GM21528 (cell line): ENCODE results near the gene ITPR3.

Experiments used
- ATAC-seq: cut with Tn5 transposase; IDR thresholded peaks from one replicate; pipeline ENCODE4 v1.9.1; 2021; ENCODE audit warnings: mild to moderate bottlenecking, moderate library complexity; ENCODE audit not compliant: unreplicated experiment, low FRiP score

Gene ITPR3

DNA sequence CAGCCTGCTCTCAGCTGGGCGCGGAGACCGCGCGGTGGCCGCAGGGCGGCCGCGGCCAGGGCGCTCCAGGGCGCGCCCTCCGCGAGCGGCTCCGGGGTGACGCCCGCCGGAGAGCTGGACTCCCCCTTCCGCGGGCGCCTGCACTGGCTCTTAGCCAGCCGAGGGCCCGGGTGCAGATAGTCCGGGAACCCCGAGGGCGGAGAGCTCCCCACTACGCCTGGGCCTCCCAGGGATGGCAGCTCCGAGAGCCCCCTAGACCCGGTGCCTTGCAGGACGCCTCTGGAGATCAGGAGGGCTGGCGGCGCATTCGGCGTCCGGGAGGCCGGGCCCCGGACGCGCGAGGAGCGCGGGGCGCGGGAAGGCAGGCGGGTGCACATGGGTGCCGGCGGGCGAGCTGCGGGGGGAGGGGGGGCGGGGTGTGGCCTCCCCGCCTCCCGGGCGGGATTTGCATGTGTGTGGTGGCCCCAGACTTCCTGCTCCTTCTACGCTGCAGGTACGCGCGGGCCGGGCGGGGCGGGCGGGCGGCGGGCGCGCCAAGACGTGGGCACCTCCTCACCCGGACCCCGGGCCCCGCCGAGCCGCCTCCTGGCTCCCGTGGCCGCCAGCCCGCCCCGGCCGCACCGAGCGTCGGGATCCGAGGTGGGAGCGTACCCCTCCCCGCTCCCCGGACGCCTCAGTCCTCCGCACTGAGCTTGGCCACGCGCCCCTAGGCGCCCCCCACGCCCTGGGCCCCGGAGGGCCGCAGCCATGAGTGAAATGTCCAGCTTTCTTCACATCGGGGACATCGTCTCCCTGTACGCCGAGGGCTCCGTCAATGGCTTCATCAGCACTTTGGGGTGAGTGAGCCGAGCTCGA lies at the start of gene ITPR3:
TSS of gene ITPR3 (plus strand) at position 467 of the 855 bp plus-strand sequence. CDS start at position 748, 281 bp downstream.
- peak; percentile 60 for ATAC-seq

GRCh38 chr6:33571637-33572316 lies 49.3 kb upstream of the ITPR3 start:
- no peak for ATAC-seq

DNA sequence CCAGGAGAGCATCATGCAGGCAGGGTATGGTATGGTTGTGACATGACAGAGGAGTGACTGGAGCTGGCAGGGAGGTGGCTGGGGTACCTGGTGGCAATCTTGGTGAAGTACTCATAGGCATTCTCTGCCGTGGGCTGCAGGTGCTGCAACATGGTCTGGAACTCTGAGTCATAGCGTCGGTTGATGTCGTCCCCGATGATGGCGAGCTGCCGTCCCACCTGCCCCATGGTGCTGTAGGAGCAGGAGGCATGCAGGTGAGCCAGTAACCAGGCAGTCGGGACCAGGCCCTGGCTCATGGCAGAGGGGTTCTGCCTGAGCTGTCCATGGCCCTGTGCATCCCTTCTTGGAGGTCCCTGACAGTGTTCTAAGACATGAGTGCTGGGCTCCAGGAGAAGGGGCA lies 45.9 kb upstream of the ITPR3 start:
- no peak for ATAC-seq

- ATAC-seq: no peak
Measured at GRCh38 chr6:33576668-33577067, 44.5 kb upstream of the ITPR3 start.

DNA sequence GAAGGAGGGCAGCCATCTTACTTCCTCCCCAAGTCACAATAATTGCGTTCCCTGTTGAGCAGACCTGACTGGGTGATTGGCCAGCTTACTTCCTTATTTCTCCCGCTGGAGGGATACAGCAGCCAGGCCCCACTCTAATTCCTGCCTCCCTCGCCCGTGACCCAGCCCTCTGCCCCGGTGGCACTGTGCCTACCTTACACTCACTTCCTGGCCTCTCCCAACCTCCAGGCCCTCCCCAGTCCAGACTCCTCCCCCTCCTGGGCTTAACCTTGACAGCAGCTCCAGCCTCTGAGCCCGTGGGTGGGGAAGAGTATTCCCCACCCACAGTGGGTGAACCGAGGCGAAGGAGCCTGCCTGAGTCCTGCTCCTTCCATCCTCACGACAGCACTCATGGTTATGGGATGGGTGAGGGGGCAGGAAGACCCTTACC lies 44.0 kb upstream of the ITPR3 start:
- ATAC-seq: no peak

GRCh38 chr6:33577718-33578117 lies 43.4 kb upstream of the ITPR3 start:
- no peak for ATAC-seq

DNA sequence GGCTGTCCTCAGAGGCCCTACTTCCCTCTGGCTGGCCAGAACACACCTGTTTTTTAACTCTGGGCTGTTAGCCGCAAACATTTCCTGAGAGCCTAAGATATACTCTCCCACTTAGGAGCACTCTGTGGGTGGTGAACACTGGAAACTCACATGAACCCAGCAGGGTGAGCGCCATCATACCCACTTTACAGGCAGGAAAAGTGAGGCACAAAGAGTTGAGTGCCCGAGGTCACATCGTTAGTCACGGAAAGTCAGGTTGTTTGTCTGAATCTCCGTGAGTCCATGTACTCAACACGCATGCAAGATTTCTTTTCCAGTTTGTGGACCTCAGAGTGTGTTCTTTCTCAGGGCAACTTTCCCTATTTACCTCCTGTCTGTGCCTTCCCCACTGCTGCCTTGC lies 43.0 kb upstream of the ITPR3 start:
- ATAC-seq: no peak

DNA sequence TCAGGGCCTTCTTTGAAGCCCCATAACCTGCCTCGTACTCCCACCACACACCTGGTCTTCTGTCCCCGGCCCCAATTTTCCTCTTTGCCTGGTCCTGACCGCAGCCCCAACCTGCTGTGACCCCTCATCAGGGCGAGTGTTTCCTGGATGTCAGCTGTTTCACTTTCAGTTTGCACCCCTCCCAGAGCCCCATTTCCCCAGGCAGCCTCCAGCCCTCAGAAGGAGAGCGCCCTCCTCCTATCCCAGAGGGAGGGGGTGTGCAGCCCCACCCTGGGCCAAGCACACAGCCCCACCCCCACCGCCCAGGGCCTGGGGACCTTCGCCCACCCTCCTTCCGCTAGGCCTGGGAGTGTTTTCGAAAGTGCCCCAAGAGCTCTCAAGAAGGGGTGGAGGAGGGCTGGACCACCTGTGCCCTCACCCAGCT lies 42.5 kb upstream of the ITPR3 start:
- ATAC-seq: no peak

GRCh38 chr6:33579828-33580714 lies 41.1 kb upstream of the ITPR3 start, which contains the start of gene BAK1:
BAK1 (minus strand) TSS chr6:33580276; CDS start chr6:33577604, 2,672 bp downstream.
- peak; percentile 80 for ATAC-seq

GRCh38 chr6:33581186-33581585 lies 39.9 kb upstream of the ITPR3 start:
- ATAC-seq: no peak

DNA sequence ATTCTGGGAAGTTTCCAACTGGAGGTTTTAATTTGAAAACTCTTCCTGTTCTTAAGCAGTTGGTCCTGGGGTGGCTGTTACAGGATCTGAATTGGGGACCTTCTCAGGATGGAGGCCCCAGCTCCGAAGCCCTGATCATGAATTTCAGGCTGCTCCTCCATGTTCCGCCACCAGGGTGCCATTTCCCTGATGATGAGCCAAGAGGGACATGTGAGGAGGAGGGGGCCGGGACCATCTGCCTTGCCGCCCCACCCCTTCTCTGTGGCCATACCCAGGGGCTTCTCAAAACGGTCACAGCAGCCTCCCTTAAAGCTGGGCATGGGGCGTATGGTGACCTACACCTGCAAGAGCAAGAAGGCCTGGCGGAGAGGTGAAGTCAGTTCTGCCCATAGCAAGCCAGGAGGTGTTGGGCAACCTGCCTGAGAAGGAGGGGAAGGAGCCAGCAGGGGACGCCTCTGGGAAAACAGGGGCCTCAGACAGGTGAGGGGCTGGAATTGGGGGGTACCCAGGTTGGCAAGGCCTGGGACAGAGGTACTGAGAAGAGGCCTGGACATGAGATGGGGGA lies 37.4 kb upstream of the ITPR3 start:
- ATAC-seq: no peak

DNA sequence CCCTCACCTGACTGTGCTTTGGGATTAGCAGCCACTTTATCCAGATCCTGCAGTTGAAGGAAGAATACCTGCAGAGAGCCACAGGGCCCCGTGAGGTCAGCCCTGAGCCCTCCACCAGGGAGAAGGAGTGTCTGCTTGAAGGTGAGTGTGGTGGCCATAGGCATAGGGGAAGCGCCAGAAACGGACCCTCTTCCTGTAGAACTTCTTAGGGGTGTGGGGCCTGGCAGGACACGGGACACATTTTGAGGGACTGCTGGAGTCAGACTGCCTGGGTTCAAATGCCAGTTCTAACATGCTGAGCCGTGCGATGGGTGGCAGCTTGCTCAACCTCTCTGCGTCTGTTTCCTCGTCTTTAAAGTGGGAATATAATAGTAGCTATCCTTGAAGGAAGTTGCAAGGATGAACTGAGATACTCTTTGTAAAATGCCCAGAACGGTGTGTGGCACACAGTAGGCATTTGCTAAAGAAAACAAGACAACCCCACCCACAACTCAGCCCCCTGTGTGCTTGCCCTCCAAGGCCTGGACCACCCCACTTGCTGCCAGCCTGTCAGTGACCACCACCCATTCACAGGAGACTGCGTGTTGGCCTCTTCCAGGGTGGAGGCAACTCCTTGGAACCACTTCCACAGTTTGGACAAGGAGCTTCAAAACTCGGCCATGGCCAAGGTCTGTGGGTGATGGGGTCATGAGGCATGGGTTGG lies 36.3 kb upstream of the ITPR3 start:
- no peak for ATAC-seq

DNA sequence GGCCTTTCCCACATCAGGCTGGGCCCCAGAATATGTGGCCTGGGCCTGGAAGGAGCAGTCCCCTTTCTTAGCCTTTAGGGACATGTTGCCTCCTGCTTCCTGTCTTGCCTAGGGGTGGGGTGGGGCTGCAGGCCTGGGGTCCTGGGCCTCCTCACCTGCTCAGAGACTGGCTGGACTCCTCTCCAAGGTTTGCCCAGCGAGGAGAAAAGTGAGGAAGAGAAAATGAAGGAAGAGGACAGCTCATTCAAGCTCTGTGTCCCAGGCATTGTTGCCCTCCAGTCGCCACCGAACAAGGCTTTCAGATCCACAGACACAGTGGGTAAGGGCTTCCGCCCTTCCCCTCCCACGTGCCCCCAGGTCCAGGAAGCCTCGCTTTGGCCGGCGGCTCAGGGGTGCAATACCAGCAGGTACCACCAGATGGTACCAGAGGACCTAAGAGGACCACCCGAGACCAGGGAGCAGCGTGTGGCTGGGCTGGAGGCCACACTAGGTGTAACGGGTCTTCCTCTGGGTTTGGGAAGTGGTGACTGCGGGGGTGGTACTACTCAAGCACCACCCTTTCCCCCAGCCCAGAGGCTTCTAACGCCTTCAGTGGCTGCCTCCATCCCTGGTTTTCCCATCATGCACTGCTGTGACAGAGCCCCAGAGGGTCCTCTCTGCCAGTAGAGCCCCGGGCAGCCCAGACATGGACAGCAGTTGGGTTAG lies 35.6 kb upstream of the ITPR3 start:
- peak; percentile 69 for ATAC-seq

DNA sequence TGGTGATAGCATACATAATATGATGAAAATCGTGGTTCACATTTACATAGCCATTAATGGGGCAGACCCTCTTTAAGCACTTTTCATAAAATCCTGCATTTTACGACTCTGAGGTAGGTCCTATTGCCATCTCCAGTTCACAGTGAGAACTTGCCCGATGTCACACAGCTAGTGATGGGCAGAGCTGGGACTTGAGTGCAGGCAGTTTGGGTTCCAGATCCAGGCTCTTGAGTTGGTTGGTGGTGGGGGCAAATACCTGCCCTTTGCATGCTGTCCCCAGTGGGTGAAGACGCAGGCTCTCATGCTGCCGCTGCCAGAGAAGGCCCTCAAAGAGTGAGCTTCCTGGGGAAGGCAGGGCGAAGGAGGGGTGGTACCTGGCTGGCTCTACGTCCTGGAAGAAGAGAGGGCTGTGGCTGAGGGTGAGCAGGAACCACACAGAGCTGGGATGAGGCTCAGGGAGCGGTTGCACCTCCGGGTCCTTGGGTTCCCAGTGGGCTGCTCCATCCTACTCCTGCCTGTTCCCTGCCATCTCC lies 34.9 kb upstream of the ITPR3 start:
- ATAC-seq: no peak

- ATAC-seq: no peak
Measured at GRCh38 chr6:33587529-33587928, 33.6 kb upstream of the ITPR3 start.

DNA sequence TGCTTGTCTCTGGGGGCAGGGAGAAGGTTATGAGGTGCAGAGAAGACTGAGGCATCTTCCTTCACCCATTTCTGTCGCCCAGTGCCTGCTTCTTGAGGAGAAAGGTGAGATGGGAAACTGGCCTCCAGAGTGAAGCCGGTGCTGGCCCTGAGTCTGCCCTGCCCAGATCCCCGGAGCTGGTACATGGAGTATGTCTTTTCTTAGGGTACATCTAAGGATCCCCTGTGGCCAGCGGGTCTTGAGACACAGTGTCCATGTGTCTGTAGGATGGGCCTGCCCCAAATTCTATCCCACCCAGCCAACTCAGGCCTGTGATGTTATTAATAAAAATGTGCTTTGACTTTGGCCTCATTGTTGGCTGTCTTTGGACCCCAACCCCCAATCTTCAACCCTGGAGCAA lies 32.2 kb upstream of the ITPR3 start:
- no peak for ATAC-seq

DNA sequence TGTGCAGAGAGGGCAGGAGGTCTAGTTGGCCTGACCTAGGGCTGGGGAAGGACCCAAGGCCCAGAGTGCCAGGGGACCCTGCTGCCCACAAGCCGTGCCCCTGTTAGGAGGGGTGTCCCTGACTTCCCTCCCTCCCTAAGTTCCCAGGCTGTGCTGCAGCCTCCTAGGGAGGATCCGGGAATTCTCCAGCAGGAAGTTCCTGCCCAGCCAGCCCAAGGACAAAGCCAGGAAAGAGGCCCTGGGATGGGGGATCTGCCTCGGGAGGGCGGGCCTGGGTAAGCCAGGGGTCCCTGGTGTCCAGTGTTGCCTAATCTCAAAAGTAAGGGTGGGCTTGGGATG lies 31.8 kb upstream of the ITPR3 start:
- no peak for ATAC-seq

- no peak for ATAC-seq
Measured at GRCh38 chr6:33589731-33590530, 31.2 kb upstream of the ITPR3 start.
